Measurements from ENCODE around the gene ASS1.

ASS1 gene

DNA sequence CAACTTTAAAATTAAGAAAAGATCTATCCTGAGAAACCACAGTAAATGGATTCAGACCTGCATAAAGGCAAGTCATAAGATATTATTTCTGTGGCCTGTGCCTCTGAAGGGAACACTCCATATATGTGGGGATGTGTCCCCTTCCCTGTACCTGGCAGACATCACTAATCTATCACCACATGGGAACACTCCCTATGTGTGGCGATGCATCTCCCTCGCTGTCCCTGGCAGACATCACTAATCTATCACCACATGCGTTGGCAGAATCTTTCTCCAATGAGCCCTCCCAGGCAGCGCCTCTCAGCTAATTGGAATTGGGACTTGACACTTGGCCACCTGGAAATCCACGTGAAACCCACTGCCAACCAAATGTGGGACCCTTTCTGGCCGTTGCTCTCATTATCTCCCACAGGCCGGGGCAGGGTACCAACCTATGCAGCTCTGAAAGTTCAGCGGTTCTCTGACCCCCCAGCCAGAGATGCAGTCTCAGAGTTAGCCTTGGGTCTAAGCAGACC is 25.2 kb upstream of the ASS1 start:
- TF ChIP-seq, protein P1, sequence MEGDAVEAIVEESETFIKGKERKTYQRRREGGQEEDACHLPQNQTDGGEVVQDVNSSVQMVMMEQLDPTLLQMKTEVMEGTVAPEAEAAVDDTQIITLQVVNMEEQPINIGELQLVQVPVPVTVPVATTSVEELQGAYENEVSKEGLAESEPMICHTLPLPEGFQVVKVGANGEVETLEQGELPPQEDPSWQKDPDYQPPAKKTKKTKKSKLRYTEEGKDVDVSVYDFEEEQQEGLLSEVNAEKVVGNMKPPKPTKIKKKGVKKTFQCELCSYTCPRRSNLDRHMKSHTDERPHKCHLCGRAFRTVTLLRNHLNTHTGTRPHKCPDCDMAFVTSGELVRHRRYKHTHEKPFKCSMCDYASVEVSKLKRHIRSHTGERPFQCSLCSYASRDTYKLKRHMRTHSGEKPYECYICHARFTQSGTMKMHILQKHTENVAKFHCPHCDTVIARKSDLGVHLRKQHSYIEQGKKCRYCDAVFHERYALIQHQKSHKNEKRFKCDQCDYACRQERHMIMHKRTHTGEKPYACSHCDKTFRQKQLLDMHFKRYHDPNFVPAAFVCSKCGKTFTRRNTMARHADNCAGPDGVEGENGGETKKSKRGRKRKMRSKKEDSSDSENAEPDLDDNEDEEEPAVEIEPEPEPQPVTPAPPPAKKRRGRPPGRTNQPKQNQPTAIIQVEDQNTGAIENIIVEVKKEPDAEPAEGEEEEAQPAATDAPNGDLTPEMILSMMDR (IDR thresholded peaks at IDR 0.05), result no peak
- no peak for TF ChIP-seq ZFX (IDR thresholded peaks at IDR 0.05; ENCODE audit: borderline replicate concordance)
- no peak overlapping the region for H3K27ac ChIP-seq

DNA sequence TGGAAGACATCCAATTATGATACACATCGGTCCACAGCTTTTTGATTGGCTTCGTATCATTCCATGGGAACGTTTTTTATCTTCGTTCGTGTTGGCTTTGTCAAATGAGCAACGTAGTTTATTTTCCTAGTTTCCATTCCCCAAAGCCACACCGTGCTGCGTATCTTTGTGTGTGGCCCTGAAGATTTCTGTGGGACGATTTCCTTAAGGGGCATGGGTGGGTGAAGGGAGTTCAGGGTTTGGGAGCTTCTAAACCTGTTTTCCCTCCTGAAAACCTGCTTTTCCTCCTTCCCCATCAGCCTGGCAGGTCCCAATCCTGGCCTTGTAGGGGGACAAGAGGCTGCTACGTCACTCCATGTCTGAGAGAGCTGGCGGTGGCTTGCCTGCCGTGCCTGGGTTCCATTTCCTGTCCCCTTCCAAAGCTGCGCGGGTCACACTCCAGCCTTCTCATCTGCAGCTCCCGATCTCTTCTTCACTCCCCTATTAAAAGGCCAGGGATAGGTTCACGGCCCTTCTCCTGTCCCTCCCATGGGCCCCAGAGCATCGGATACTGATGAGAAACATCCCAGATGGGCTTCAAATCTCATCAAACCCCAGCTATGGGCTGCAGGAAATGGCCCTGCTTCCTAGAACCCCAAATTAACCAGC is 23.5 kb upstream of the ASS1 start:
- H3K27ac ChIP-seq, result no peak overlapping the region
- TF ChIP-seq ZFX (IDR thresholded peaks at IDR 0.05; ENCODE audit: borderline replicate concordance), result no peak
- TF ChIP-seq, protein P1 (IDR thresholded peaks at IDR 0.05), result no peak

DNA sequence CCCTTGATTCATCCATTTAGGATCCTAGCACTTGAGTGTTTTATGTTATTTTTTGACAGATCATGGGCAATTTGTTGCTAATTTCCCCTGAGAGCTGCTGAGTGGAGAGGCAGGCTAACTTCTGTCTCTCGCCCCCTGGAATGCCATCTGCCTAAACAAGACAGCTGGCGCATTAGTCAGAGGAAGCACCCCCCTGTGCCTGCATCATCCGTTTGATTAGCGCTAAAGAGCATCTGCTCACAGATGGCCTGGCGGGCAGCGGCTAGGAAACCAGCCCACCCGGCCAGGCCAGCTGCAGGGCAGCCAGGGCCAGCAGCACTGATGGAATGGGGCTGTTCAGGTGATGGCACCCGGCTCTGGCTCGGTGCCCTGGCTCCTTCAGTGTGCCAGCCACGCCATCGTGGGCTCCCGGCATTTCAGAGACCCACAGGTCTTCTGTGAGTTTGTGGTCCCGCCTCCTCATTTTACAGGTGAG is 22.9 kb upstream of the ASS1 start:
- H3K27ac ChIP-seq, result no peak overlapping the region
- TF ChIP-seq, protein P1 (IDR thresholded peaks at IDR 0.05), result no peak
- no peak for TF ChIP-seq ZFX (IDR thresholded peaks at IDR 0.05; ENCODE audit: borderline replicate concordance)

DNA sequence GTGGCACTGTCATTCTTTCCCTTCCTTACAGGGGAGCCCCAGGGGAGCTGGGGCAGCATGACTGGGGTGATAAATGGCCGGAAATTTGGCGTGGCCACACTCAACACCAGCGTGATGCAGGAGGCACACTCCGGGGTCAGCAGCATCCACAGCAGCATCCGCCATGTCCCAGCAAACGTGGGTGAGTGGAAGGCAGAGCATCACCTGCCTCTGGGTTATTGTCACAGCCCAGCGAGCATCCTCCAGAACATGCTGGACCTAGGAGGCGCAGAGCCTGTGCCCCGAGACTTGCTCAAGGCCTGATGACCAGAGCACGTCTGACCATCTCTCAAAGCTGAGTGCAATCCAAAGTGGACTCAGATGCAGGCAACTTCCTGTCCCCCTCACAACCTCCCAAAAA is 22.2 kb upstream of the ASS1 start:
- TF ChIP-seq, protein P1 (IDR thresholded peaks at IDR 0.05), result no peak
- no peak for TF ChIP-seq ZFX (IDR thresholded peaks at IDR 0.05; ENCODE audit: borderline replicate concordance)
- no peak overlapping the region for H3K27ac ChIP-seq

DNA sequence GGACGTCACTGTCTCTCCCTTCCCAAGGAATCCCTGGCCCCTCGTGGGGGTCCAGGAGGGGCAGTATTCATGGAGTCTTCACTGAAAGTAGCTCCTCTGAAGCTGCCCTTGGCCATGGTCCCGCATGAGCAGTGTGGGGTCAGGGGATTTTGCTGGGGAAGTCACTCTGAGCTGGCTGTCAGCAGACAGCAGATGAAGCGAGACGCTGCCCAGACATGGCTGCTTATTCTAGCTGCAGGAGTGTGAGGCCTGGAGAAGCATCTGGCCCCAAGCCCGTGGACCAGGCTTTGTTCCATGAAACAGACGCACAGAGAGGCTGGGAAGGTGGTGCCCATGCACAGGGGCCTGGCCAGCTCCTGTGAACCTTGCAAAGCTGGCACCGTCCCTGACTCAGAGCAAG is 21.5 kb upstream of the ASS1 start:
- TF ChIP-seq ZFX (IDR thresholded peaks at IDR 0.05; ENCODE audit: borderline replicate concordance), result no peak
- TF ChIP-seq, protein P1 (IDR thresholded peaks at IDR 0.05), result no peak
- no peak overlapping the region for H3K27ac ChIP-seq

DNA sequence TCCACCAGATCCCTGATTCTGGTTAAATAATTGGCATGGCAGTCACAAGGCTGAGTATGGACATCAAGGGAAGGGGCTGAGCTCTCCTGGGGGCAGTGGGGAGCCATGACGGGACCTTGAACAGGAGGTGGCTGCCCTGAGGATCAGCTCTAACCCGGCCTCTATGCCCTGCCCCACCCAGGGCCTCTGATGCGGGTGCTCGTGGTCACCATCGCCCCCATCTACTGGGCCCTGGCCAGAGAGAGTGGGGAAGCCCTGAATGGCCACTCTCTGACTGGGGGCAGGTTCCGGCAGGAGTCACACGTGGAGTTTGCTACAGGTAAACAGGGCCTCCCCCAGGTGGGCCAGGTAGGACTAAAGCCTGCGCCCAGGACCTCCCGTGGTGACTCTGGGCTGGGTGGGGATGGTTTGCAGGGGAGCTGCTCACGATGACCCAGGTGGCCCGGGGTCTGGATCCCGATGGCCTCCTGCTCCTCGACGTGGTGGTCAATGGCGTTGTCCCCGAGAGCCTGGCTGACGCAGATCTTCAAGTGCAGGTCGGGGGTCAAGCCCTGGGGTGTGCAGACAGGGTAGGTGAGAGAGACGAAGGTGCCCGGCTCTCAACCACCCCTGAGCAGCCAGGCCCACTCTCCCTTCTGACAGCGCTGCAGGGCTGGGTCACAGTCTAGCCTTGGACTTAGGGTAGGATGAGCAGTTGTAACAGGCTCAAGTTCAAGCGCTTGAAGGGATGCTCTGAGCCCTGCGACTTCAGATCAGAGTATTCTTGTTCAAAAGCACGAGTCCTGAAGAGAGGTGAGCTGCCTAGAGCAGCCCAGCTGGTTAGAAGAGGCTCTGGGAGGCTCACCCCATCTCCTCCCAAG is 19.9 kb upstream of the ASS1 start:
- no peak for TF ChIP-seq ZFX (IDR thresholded peaks at IDR 0.05; ENCODE audit: borderline replicate concordance)
- TF ChIP-seq, protein P1 (IDR thresholded peaks at IDR 0.05), result no peak
- no peak overlapping the region for H3K27ac ChIP-seq
